NCI-H1048 (cell line): ENCODE results near the gene PLCXD1.
"Not testable (repeated sequence)": the region's sequence is repeated elsewhere in the genome, so short reads cannot be mapped to it uniquely, and the experiment has no call there.

Experiments
- DNase-seq: peaks from one replicate; lab custom pipeline; 2025; lab: John Stamatoyannopoulos, UW

PLCXD1 gene

GRCh38 chrX:351324-351641 lies 70.1 kb downstream of the PLCXD1 start:
- DNase-seq, result not testable (repeated sequence)

- no peak for DNase-seq
These were observed 70.6 kb downstream of the PLCXD1 start for GRCh38 chrX:351736-352135.

GRCh38 chrX:352181-352580 lies 71.0 kb downstream of the PLCXD1 start:
- no peak for DNase-seq

- no peak for DNase-seq
These were observed 71.6 kb downstream of the PLCXD1 start for GRCh38 chrX:352582-353314.
